Activated naive CD4-positive, alpha-beta T cell treated with anti-CD3 and anti-CD28 coated beads, Interleukin-2, amount 50 U/mL, for 16 hours (primary cell): Measurements from ENCODE around the gene TBC1D9.

Experiments
- DNase-seq: peaks from one replicate; pipeline ENCODE4 v3.0.0-alpha.2; 2020

TBC1D9 gene

DNA sequence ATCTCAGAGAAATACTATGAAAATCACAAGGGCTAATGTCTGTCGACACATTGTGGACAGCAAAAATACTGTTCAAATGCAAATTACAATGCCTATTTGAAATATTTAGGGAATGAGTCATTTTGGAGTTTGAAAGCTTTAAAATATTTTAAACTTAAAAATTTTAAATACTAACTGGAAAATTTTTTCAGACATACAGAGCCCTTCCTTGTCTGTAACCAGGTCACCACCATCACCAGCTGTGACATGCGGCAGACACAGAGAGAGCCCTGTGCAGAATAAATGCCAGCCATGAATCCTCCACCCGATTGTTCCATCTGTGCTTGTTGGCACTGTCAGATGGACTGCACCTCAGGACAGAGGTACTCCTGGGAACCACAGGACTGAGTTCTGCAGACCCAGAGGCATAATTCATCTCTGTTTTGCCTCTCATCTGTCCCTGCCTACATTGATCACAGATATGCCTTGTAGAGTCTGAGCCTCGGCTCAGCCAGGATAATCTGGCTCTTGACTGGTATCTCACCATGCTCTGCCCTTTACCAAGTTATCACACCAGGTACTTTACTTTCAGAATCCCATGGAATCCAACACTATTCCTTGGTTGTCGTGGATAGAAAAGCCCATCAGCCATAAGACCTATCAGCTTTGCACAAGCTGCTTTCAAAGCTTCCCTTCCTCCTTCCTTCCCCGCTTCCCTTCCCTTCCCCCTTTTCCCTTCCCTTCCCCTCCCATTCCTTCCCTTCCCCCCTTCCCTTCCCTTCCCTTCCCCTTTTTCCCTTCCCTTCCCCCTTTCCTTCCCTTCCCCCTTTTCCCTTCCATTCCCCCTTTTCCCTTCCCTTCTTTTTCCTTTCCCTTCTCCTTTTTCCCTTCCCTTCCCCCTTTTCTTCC, 67.2 kb downstream of the TBC1D9 start:
- DNase-seq, result no peak

DNA sequence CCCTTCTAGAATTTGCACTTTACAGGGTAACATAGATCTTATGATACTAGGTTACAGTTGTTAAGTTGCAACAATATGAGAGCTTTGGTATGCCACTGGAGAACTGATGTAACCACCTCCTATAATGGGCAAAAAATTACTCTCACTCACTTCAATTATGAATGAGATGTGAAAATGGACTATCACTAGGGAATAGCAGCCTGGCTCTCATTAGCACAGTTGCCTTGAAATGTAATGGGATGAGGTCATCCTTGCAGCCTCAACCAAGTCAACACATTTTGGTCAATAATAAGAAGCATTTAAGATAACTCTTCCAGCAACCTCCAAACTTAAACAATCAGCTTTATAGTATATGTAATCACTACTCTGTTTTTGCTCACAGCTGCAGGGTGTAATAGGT, 69.4 kb downstream of the TBC1D9 start:
- no peak for DNase-seq

DNA sequence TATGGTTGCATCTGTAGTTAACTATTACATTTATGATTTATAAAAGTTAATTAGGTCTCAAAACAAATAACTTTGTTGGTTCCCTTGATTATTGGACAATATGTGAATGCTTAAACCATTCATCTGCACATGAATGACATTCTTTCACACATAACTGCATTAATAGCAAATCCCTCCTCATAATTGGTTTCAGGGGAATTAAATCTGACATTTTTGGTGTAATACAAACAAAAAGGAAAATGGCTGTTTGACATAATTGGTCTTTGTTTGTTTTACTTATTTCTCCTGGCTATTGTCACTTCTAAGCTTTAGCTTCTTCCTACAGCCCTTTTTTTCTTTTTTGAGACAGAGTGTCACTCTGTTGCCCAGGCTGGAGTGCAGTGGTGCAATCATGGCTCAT, 71.9 kb downstream of the TBC1D9 start:
- no peak for DNase-seq

DNA sequence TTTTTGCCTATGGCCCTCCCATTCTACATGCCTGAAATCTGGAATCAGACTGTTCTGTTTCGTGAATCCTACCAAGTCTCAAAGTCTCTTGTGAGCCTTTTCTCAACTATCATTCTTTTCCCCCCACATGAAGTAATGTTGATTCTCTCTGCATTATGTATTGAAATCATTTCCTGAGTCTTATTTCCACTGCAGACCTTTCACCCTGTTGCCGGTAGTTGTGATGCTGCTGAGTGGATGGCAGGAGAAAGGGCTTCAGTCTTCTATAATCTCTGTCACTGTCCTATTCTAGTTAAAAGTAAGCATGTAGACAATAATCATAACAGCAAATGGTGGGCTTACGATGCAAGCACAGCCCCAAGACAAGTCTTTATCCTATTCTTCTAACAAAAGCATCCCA, 75.0 kb downstream of the TBC1D9 start:
- no peak for DNase-seq

DNA sequence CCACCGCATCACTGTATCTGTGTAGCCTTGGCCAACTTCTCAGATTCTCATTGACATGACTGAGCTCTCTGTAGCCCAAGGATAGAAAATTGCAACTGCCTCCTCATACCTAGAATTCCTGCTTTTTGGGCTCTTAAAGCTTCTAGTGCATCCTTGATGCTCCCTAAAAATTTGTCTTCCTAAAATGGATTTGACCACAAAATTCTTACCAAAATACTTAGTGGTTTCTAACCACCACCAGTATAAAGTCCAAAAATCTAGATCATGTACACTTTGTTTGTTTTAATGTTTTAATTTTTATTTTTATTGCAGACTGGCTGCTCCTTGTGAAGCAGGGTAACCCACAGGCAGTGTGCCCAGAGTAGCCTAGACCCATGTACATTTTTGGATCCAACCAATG, 75.5 kb downstream of the TBC1D9 start:
- DNase-seq, result no peak

DNA sequence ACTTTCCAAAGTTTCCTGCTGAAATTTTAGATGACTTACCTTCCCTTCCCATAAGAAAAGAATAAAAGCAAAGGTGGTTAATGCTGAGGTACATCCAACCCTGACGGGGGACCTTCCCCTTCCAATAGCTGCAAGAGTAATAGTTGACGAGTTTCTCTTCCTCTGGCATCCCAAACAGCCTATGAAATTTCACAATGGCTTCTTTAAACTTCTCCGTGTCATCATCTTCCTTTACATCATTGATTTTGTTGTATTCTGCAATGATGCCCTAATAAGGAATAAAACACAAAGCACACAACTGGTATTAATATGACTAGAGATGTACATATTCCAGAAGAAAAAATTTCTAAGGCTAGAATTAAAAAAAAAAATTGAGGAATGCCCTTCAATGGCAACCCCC, 76.6 kb downstream of the TBC1D9 start:
- DNase-seq, result no peak

DNA sequence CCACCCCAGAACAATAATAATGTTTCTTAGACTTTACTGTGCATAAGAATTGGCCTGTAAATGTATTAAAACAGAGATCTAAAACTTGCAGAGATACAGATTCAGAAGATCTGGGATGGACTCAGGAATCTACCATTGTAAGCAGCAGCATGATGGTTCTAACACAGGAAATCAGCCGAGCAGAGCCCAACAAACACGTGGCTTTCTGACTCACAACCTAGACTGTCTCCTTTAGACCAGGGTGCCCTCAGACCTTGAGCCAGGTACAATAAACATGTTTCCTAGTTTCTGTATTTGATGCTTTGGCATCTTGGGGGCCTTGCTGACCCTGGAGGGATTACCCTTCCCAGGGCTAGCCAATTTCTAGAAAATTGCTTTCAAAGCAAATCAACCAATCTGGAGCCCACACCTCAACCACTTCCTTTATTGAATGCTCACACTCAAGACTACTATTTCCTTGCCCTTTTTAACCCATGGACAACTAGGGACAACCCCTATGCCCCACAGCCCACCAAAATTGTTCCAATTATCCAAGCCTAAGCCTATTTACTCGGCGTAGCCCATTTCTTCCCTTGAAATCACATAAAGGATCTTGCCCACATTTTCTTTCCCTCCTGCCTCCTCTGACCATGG, 80.5 kb downstream of the TBC1D9 start:
- no peak for DNase-seq

DNA sequence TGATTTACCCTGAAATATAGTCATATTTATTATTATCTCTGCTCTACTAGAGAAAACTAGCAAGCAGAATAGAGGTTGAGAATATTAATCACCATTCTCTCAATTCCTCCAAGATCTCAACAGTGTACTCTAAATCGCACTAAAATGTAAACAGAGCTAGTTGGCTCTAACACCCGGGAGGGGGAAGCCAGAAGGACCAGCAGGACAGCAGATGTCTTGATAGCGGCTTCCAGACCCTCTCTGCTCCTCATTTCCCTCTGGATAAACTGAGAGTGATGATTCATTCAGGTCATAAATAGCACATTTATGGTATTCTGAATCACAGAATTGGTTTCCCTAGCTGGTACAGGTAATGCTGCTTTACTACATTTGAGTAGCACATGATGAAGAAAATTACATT, 82.5 kb downstream of the TBC1D9 start:
- DNase-seq, result no peak

DNA sequence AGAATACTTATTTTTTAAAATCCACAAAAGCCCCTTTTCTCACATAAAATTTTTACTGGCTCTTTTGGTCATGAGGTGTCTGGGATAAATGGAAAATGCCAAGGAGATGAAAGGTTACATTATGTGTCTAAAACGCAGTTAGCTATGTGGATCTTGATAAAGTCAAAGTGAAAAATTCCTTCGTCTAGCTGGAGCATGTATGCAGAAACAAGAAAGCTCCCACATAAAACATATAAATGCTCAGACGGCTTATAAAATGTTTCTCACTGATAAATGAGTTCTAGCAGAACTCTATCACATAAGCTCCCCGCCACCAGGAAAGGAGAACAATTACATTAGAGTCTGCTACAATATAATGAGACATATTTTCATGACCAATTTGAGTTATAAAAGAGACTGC, 83.8 kb downstream of the TBC1D9 start:
- DNase-seq, result no peak

DNA sequence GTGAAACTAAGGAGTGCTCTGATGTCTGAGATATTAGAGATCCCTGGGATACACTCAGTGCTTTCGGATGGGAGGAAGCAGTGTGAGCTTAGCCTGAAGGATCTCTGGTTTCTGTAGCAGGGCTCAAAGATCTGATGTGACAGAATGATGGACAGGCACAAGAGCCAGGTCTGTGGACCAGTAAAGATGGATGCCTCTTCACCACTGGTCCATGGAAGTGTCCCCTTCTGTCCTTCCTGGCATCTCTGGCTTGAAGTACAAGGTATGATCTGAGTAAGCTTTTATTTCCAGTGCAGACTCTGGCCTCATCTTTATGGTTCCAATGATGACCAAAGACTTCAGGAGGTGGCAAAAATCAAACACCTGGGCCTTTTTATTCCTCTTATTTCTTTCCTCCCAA, 88.1 kb downstream of the TBC1D9 start:
- no peak for DNase-seq

DNA sequence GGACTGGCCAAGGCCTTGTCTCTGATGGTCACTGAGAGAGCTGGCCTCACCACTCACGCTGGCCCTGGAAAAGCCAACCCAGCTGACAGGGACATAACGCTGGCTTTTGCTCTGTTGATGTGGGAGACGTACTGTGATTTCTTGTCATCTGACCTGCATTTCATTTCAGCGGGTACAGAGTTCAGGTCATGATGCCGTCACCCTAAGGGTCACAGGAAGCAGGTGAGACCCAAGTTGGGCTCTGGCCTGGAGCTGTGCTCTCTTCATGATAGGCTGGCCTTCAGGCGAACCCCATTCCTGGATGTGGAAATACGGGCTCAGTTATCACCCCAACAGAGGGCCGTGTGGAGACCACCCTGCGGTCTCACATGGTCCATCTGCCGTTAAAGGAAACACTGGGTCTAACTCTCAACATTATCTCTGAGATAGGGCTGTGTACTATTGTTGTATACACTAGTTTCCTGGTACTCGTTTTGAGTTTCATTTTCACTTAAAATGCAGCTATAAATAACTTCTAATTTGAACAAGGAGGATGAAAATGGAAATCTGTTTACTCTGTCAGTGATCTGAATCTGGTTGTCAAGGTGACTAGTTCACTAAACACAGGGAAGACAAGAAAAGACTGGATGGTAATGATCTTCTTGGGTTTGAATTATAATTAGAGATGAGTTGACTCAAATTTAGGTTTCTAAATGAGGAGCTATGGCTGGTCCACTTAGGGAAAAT, 89.1 kb downstream of the TBC1D9 start:
- no peak for DNase-seq

DNA sequence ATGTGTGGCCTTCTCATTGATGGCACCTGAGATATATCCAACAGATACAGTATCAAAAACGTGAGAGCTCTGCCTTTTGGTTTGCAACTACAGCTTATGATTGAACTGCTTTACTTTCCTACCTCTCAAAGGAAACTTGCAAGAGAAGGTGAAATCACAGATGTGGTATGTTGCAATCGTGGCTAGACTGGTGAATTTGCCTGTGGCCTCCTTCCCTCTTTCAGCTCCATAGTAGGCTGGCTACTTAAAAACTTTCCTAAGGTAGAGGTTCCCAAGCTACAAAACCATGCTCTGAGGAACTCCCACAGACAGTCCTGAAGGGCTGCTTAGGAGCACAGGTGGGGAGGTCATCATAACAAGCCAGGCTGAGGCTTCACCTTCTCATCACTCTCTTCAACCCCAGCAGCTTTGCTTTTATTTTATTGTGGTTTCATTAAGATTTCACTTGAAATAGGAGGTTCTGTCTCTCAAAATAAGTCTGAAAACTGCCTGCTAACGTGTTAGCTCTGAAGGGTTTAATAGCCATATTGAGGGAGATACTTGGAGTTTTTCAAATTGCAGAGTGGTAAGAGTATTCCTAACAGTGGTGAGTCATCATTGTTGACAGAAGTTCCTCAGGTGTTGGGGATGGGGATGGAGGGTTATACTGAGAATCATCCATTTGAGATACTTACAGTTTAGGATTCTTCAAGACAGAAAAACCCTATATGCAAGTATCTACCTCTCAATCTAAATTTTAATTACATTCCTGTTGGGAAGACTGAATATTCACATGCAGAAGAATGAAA, 93.9 kb downstream of the TBC1D9 start:
- DNase-seq, result no peak

DNA sequence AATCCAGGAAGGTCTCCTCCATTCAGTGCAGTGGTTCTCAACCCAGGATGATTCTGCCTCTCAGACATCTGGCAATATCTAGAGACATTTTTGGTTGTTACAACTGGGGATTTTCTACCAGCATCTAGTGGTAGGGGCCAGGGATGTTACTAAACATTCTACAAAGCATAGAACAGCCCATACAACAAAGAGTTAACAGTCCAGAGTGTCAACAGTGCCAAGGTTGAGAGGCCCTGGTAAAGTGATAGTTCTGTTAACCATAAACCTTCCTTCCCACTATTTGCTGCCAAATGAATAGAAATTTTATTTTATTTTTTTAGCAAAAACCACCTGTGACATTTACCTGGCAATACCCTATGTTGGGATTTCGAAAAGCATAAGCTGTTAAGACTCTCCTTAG, 94.6 kb downstream of the TBC1D9 start:
- no peak for DNase-seq

DNA sequence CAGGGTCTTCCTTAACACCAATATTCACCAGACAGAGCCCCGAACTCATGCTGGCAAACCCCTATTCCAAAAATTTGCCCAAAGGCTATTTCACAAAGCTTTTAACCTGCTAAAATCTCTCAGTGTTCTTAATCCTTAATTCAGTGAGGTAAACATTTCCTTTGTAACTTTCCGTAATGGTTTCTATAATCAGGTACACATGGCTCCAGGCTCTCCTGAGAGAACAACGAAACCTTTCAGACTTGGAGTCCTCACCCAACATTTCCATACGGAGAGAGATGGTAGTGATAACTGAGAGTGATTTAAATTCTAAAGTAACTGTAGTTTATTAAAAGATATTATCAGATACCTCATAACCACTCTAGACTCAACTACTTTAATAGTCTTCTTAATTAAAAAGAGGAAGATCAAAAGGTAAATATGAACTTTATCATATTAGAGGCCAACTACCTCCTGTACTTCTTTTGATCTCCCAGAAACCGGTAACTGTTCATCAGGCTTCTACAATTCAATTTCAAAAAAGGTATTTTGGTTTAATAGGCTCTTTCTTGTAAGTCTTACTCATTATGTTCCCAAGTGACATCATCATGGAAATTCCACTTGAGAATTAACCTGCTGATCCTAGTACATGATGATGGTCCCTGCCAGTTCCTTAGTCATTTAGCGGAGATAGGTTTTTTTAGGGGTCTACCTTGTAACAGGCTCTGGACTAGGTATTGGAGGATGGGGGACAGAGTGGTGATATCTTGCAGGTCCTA, 96.1 kb downstream of the TBC1D9 start:
- DNase-seq, result no peak

DNA sequence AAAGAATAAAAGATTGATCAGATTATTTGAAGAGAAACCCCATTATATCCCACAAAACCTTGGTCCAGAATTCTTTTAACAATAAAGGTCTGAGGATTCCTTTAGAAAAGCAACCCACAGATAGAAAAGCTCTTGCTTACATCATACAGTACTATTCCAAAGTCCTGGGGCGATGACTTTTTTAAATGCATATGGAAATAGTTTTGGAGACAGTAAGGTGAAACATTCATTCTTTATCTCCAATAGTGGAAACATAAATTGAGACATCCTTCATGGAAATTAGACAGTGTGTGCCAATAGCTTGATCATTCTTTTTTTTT, 101.7 kb downstream of the TBC1D9 start:
- DNase-seq, result no peak

DNA sequence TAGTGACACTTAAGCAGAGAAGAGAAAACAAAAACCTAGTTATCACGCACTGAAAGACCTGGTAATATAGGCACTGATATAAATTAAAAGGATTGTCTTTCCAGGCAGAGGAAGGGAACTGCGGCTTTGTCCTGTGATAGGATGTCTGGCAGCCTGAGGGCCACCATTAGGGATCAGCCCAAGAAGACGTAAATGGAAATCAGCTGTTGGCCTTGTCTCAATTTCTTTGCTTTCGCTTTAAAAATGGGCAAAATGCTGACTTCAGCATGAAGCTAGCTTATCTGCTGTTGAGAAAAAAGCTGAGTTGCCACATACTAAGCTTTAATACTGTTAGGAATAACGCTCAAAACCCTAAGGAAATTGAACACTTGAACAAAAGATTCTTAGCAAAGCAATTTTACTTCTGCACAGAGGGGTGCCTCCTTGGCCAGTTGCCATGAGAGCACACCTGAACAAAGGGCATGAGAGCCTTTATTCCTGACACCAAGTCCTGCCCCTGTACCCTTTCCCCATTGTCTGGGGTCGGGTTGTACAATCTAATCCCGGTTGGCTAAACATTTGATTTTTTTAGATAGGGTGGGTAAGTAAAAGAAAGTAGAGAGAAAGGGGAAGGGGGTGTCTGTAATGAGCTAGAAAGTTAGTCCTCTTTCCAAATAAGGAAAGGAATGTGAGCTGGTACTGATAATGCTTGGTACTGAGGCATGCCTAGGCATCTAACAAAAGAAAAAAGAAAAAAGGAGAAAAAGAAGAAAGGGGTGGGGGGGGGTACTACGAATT, 102.3 kb downstream of the TBC1D9 start:
- DNase-seq, result no peak

DNA sequence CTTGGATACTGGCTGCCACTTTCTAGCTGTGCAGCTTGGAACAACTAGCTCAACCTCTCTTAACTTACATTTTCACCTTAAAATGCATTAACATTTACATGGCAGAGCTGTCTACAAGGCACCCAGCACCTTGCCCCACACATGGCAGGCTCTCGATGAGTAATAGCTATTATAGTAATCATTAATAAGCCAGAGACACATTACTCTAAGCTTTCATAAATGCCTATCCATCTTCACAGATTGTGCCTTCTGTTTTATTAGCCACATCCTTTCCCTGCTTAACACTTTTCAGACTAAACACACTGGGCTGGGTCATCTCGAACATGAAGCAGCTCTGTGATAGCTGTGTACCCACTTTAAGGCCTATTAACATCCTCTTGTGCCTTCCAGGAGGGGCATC, 103.6 kb downstream of the TBC1D9 start:
- DNase-seq, result no peak

DNA sequence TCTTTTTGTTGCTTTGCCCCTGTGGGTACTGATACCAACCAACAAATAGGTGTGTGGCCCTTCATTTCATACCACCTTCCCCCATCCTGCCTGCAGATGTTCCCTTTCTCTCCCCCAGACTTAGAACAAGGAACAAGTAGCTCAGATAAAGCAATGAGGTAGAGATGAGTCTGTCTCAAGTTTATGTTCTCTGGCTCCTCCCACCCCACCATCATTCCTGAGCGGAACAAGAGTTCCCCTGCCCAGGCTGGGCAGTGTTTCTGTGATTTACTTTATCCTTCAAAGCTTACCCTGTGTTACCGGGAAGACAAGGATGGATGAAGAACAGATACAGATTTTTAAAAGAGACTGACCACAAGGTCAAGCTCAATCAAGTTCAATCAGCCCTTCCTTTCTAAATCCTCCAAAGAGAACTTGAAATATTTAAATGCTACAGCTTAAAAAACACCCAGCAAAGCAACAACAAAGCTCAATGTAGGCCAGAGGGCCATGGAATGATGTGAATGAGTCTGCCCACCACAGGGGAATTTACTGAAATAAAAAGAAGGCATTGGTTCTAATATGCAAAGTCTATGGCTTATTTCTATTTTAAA, 107.4 kb downstream of the TBC1D9 start:
- DNase-seq, result no peak

DNA sequence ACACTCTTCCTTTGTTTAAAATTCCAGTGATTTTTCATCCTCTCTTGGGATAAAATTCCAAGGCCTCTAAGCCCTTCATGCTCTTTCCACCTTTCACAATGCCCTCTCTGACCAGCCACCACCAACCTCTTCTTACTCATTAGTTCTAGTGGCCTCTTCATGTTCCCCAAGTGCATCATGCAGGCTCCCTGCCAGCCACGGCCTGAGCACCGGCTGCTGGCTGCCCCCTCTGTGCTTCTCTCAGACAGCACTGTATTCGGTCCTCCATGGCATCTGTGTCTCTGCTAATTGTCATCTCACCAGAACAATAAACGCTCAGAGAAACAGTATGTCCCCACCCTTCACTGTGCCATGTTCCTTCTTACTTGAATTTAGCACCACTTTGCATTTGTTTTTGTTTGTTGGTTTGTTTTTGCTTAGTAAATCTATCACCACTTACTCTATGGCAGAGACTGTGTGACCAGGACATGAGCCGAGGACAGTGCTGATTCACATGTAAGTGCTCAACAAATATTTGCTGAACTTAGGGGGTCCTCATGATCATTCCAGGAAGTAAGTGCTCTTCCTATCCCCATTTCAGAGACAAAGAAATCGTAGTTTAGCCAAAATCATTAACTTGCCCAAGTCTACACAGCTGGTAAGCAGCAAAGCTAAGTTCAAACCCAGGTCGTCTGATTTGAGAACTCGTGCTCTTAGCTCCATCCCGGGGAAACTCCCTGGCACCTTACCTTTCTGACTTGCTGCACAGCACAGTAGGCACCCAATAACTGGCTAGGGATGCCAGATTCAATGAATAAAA, 110.4 kb downstream of the TBC1D9 start:
- no peak for DNase-seq

DNA sequence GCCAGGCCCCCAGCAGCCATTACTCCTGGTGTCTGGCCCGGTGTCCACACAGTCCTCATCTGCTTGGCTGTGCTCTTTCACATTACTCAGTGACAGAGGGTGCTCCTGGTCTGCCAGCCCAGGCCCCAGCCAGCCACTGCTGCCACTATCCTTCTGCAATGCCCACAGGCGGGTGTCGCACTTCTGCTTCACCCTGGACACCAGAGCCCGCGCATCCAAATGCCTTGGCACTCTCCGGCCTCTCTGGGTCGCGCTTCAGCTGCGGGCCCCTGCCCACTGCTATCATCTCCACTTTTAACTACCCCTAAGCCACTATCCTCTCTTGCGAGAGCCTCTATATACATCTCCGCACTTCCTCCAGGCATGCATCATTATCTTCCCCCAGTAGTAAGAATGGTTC, 111.0 kb downstream of the TBC1D9 start:
- no peak for DNase-seq
